Middle frontal gyrus (tissue), 1 donor: ENCODE results near the gene LZIC.

Experiments used
- DNase-seq: peaks from one replicate; pipeline ENCODE4 v3.0.0-alpha.2; 2015; ENCODE audit warnings: low spot score; ENCODE audit errors: extremely low spot score

Gene LZIC

GRCh38 chr1:9886092-9886742, 57.0 kb downstream of the LZIC start:
- no peak for DNase-seq

- DNase-seq, result no peak
These were observed 58.4 kb downstream of the LZIC start for GRCh38 chr1:9884805-9885204.

- DNase-seq, result no peak
These were observed 59.4 kb downstream of the LZIC start for GRCh38 chr1:9883585-9884449.

GRCh38 chr1:9882945-9883303, 60.3 kb downstream of the LZIC start:
- DNase-seq, result no peak

GRCh38 chr1:9882296-9882944, 60.8 kb downstream of the LZIC start:
- DNase-seq, result no peak

GRCh38 chr1:9881838-9882249, 61.3 kb downstream of the LZIC start:
- DNase-seq, result no peak
